ENCODE data around the gene CDK7. TPM values are rescaled to one million over a fixed set of nuclear protein-coding genes. Genes with fewer than 3 reads are reported as not detected.
"Not testable (repeated sequence)": the region's sequence is repeated elsewhere in the genome, so short reads cannot be mapped to it uniquely, and the experiment has no call there.

CDK7 gene
- total RNA-seq, 2 donors from 2014 or later: 37.5 to 52.4 TPM

- not testable (repeated sequence) for H3K4me1 Mint-ChIP-seq; H3K27ac Mint-ChIP-seq; ATAC-seq (replicated peaks); H3K27me3 Mint-ChIP-seq; H3K4me3 Mint-ChIP-seq; H3K9me3 Mint-ChIP-seq
- H3K36me3 Mint-ChIP-seq (ENCODE audit: low read depth): peaks cover 91% of the 10 kb centered on the region
These were observed 21.3 kb downstream of the CDK7 start for GRCh38 chr5:69255940-69256339.

GRCh38 chr5:69257577-69257976 is 22.9 kb downstream of the CDK7 start:
- Mint-ChIP-seq H3K4me1 (no peaks in the 10 kb centered on the region), H3K36me3 (ENCODE audit: low read depth) (peaks cover 95% of the 10 kb centered on the region), H3K27ac (no peak overlapping the region), H3K4me3 (no peak overlapping the region), H3K27me3 (no peaks in the 10 kb centered on the region), H3K9me3 (no peaks in the 10 kb centered on the region)
- ATAC-seq (replicated peaks): no peak

GRCh38 chr5:69261034-69261433 is 26.3 kb downstream of the CDK7 start:
- no peaks in the 10 kb centered on the region for H3K9me3 Mint-ChIP-seq
- no peak overlapping the region for H3K4me3 Mint-ChIP-seq
- no peaks in the 10 kb centered on the region for H3K4me1 Mint-ChIP-seq
- H3K27ac Mint-ChIP-seq: peak overlapping the region; percentile 3
- peaks cover 99% of the 10 kb centered on the region for H3K36me3 Mint-ChIP-seq (ENCODE audit: low read depth)
- no peak for ATAC-seq (replicated peaks)
- H3K27me3 Mint-ChIP-seq: no peaks in the 10 kb centered on the region

- ATAC-seq (replicated peaks): peak; percentile 21
- Mint-ChIP-seq H3K4me3 (no peak overlapping the region), H3K27me3 (no peaks in the 10 kb centered on the region), H3K4me1 (no peaks in the 10 kb centered on the region), H3K27ac (peak overlapping the region; percentile 26), H3K9me3 (no peaks in the 10 kb centered on the region), H3K36me3 (ENCODE audit: low read depth) (peaks cover 97% of the 10 kb centered on the region)
These were observed 31.2 kb downstream of the CDK7 start for GRCh38 chr5:69265931-69266330.

GRCh38 chr5:69268899-69269298 is 34.2 kb downstream of the CDK7 start:
- Mint-ChIP-seq H3K36me3 (ENCODE audit: low read depth) (peaks cover 97% of the 10 kb centered on the region), H3K27me3 (no peaks in the 10 kb centered on the region), H3K27ac (no peak overlapping the region), H3K4me1 (no peaks in the 10 kb centered on the region), H3K4me3 (no peak overlapping the region), H3K9me3 (no peaks in the 10 kb centered on the region)
- ATAC-seq (replicated peaks): no peak

- H3K27ac Mint-ChIP-seq: peak overlapping the region; percentile 17
- peaks cover 87% of the 10 kb centered on the region for H3K36me3 Mint-ChIP-seq (ENCODE audit: low read depth)
- no peaks in the 10 kb centered on the region for H3K27me3 Mint-ChIP-seq
- no peaks in the 10 kb centered on the region for H3K9me3 Mint-ChIP-seq
- H3K4me3 Mint-ChIP-seq: no peak overlapping the region
- ATAC-seq (replicated peaks): no peak
- no peaks in the 10 kb centered on the region for H3K4me1 Mint-ChIP-seq
These were observed 36.2 kb downstream of the CDK7 start for GRCh38 chr5:69270840-69271239.

DNA sequence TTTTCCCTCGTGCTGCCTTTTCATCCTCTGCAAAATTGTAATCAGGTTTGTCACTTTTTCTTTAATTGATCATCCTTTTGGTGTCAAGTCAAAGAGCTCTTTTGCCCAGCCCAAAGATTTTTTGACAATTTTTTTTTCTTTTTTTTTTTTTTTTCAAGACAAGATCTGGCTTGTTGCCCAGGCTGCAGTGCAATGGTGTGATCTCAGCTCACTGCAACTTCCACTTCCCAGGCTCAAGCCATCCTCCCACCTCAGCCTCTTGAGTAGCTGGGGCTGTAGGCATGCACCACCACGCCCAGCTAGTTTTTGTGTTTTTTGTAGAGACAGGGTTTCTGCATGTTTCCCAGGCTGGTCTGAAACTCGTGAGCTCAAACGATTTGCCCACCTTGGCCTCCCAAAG is 36.7 kb downstream of the CDK7 start:
- no peak for ATAC-seq (replicated peaks)
- no peaks in the 10 kb centered on the region for H3K9me3 Mint-ChIP-seq
- H3K36me3 Mint-ChIP-seq (ENCODE audit: low read depth): peaks cover 87% of the 10 kb centered on the region
- no peaks in the 10 kb centered on the region for H3K27me3 Mint-ChIP-seq
- no peak overlapping the region for H3K4me3 Mint-ChIP-seq
- no peaks in the 10 kb centered on the region for H3K4me1 Mint-ChIP-seq
- no peak overlapping the region for H3K27ac Mint-ChIP-seq

GRCh38 chr5:69275563-69275962 is 40.9 kb downstream of the CDK7 start:
- no peaks in the 10 kb centered on the region for H3K27me3 Mint-ChIP-seq
- no peak overlapping the region for H3K27ac Mint-ChIP-seq
- H3K4me3 Mint-ChIP-seq: no peak overlapping the region
- H3K36me3 Mint-ChIP-seq (ENCODE audit: low read depth): peaks cover 85% of the 10 kb centered on the region
- H3K9me3 Mint-ChIP-seq: no peaks in the 10 kb centered on the region
- no peaks in the 10 kb centered on the region for H3K4me1 Mint-ChIP-seq
- no peak for ATAC-seq (replicated peaks)

DNA sequence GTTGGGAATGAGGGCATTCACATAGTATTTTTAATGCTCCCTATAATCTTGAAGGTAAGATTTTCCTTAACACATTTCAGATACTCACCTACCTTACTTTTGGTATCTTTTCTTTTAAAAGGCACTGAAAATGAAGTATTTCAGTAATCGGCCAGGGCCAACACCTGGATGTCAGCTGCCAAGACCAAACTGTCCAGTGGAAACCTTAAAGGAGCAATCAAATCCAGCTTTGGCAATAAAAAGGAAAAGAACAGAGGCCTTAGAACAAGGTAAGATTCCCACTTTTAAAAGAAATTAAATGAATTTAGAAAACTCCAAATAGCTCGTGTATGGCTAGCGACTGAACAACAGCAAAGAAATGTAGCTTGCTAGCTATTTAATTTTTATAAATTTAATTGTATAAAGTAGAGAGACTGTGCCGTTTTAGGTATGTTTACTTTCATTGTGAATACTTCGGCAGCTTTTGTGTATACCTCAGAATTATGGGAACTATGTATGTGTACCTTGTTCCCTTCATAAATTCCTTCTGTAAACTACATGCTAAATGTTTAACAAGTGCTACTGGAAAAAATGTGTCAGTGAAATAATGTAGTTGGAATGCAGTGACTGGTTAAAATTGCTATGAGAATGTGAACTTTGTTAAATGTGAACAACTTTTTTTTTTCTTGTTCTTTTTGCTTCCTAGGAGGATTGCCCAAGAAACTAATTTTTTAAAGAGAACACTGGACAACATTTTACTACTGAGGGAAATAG is 41.9 kb downstream of the CDK7 start:
- no peaks in the 10 kb centered on the region for H3K9me3 Mint-ChIP-seq
- no peak for ATAC-seq (replicated peaks)
- no peaks in the 10 kb centered on the region for H3K27me3 Mint-ChIP-seq
- no peak overlapping the region for H3K4me3 Mint-ChIP-seq
- no peaks in the 10 kb centered on the region for H3K4me1 Mint-ChIP-seq
- H3K27ac Mint-ChIP-seq: no peak overlapping the region
- H3K36me3 Mint-ChIP-seq (ENCODE audit: low read depth): peaks cover 85% of the 10 kb centered on the region

DNA sequence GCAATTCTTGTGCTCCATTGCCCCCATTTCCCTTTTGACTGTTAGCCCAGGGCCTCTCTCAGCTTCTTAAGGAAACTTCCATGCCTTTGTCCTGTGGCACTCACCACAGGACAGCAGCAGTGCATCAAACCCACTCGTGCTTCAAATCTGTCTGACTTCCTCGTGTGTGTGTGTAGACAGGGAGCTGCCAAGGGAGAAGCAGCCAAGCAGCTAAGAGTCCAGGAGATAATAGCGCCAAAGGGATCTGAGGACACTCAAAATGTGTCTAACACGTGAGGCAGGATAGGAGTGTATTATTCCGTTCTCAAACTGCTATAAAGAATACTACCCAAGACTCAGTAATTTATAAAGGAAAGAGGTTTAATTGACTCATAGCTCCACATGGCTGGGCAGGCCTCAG is 44.8 kb downstream of the CDK7 start:
- H3K27me3 Mint-ChIP-seq: no peaks in the 10 kb centered on the region

DNA sequence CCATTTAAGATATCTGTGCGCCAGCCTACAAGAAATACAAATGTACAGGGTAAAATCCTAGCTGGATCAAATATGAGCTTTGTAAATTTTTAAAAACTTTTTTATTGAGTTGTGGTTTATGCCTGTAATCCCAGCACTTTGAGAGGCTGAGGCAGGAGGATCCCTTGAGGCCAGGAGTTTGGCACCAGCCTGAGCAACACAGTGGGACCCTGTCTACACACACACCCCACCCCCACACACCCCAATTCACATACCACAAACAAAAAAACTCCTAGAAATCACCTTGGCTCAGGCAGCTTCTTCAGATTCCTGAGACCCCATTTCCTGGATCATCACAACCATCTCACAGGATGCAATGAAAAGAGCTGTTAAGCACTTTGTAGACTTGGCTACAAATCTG is 46.4 kb downstream of the CDK7 start:
- Mint-ChIP-seq H3K9me3 (no peaks in the 10 kb centered on the region), H3K4me3 (no peak overlapping the region), H3K4me1 (no peaks in the 10 kb centered on the region), H3K27ac (no peak overlapping the region), H3K27me3 (no peaks in the 10 kb centered on the region), H3K36me3 (ENCODE audit: low read depth) (peaks cover 66% of the 10 kb centered on the region)
- ATAC-seq (replicated peaks): no peak

More for the DNA sequence above, 44.8 kb downstream of the CDK7 start:
- Mint-ChIP-seq H3K9me3 (no peaks in the 10 kb centered on the region), H3K36me3 (ENCODE audit: low read depth) (peaks cover 70% of the 10 kb centered on the region), H3K27ac (no peak overlapping the region), H3K4me1 (no peaks in the 10 kb centered on the region), H3K4me3 (no peak overlapping the region)
- no peak for ATAC-seq (replicated peaks)

- ATAC-seq (replicated peaks): no peak
- no peaks in the 10 kb centered on the region for H3K9me3 Mint-ChIP-seq
- H3K36me3 Mint-ChIP-seq (ENCODE audit: low read depth): peaks cover 40% of the 10 kb centered on the region
- H3K4me1 Mint-ChIP-seq: no peaks in the 10 kb centered on the region
- H3K27ac Mint-ChIP-seq: no peak overlapping the region
- no peaks in the 10 kb centered on the region for H3K27me3 Mint-ChIP-seq
- H3K4me3 Mint-ChIP-seq: no peak overlapping the region
These were observed 49.5 kb downstream of the CDK7 start for GRCh38 chr5:69284203-69284602.

- ATAC-seq (replicated peaks): no peak
- Mint-ChIP-seq H3K27ac (no peak overlapping the region), H3K4me3 (no peak overlapping the region), H3K27me3 (no peaks in the 10 kb centered on the region), H3K9me3 (no peaks in the 10 kb centered on the region), H3K36me3 (ENCODE audit: low read depth) (peaks cover 27% of the 10 kb centered on the region), H3K4me1 (no peaks in the 10 kb centered on the region)
These were observed 50.9 kb downstream of the CDK7 start for GRCh38 chr5:69285448-69286116.

- peaks cover 14% of the 10 kb centered on the region for H3K36me3 Mint-ChIP-seq (ENCODE audit: low read depth)
- no peak for ATAC-seq (replicated peaks)
- no peaks in the 10 kb centered on the region for H3K9me3 Mint-ChIP-seq
- H3K4me1 Mint-ChIP-seq: no peaks in the 10 kb centered on the region
- H3K27ac Mint-ChIP-seq: peak overlapping the region; percentile 7
- H3K27me3 Mint-ChIP-seq: no peaks in the 10 kb centered on the region
- no peak overlapping the region for H3K4me3 Mint-ChIP-seq
These were observed 53.4 kb downstream of the CDK7 start for GRCh38 chr5:69288069-69288468.

DNA sequence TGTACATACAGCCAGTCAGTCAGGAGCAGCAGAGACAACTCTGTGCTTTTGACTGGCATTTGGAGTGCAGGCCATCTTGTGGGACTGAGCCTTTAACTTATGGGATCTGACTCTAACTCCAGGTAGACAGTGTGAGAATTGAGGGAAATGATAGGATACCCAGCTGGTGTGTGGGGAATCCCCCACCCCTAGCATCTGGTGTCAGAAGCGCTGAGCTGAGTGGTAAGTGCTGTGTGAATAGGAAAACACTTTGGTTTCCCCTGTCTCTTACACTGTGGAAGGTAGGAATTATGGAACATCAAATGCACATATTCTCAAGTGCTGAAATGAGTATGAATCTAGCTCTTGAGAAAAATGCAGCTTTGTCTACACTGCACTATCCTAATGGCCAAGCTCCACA is 54.0 kb downstream of the CDK7 start:
- H3K27me3 Mint-ChIP-seq: no peaks in the 10 kb centered on the region
- peaks cover 14% of the 10 kb centered on the region for H3K36me3 Mint-ChIP-seq (ENCODE audit: low read depth)

More for the DNA sequence above, 54.0 kb downstream of the CDK7 start:
- Mint-ChIP-seq H3K4me1 (no peaks in the 10 kb centered on the region), H3K27ac (no peak overlapping the region), H3K9me3 (no peaks in the 10 kb centered on the region), H3K4me3 (no peak overlapping the region)
- ATAC-seq (replicated peaks): peak; percentile 52
